Nasal cavity respiratory epithelium epithelial cell of viscerocranial mucosa (primary cell): ENCODE measurements around the gene DDX56. TPM values are rescaled to one million over a fixed set of nuclear protein-coding genes. Genes with fewer than 3 reads are reported as not detected.

Experiments used
- total RNA-seq: library from RNA; depleted of rRNA; stranded (reverse); fragments of >200 nt; gene quantifications from 2 replicates; pipeline ENCODE4 v1.2.3, GENCODE V29; 2014

Gene DDX56
- 63.7 and 74.5 TPM in 2 replicates for total RNA-seq

GRCh38 chr7:44573464-44574286 lies at the start of gene DDX56:
Gene DDX56, minus strand, starts transcription at chr7:44573908. Its CDS starts 13 bp downstream, at chr7:44573895.

GRCh38 chr7:44606341-44607140 lies 32.8 kb upstream of the DDX56 start, which contains the start of gene OGDH:
Gene OGDH, plus strand, starts transcription at chr7:44606627. Its CDS starts 17,717 bp downstream, at chr7:44624344.

GRCh38 chr7:44581879-44582603 lies 8.3 kb upstream of the DDX56 start, which contains the start of gene TMED4:
Gene TMED4, minus strand, starts transcription at chr7:44582231. Its CDS starts 25 bp downstream, at chr7:44582206.

GRCh38 chr7:44541028-44541869 lies 32.5 kb downstream of the DDX56 start, which contains the start of gene NPC1L1:
Gene NPC1L1, minus strand, starts transcription at chr7:44541330. Its CDS starts 71 bp downstream, at chr7:44541259.

Other genes starting within 250 kb of the DDX56 start
- gene CAMK2B, start 248.3 kb downstream of the DDX56 start, total RNA-seq: not detected in 2 replicates
- 62.2 and 186 TPM in 2 replicates for gene NUDCD3, start 83.2 kb downstream of the DDX56 start, total RNA-seq
- under 0.01 and 0.14 TPM in 2 replicates for gene NPC1L1, start 32.6 kb downstream of the DDX56 start, total RNA-seq
- gene TMED4, start 8.3 kb upstream of the DDX56 start, total RNA-seq: 79.9 and 147 TPM in 2 replicates
- 73.8 and 145 TPM in 2 replicates for gene OGDH, start 32.7 kb upstream of the DDX56 start, total RNA-seq
- 4.8 and 14.2 TPM in 2 replicates for gene ZMIZ2, start 174.9 kb upstream of the DDX56 start, total RNA-seq
- 1,496 and 1,621 TPM in 2 replicates for gene PPIA, start 222.8 kb upstream of the DDX56 start, total RNA-seq